HG02840 (cell line): Measurements from ENCODE around the gene NEDD4L.

Experiments
- ATAC-seq: cut with Tn5 transposase; IDR thresholded peaks from one replicate; pipeline ENCODE4 v1.9.1; 2021; ENCODE audit warnings: mild to moderate bottlenecking, moderate library complexity, moderate number of reproducible peaks; ENCODE audit not compliant: unreplicated experiment, low FRiP score

The NEDD4L gene

GRCh38 chr18:58401191-58401590, 357.2 kb downstream of the NEDD4L start:
- no peak for ATAC-seq

GRCh38 chr18:58402247-58402646, 358.2 kb downstream of the NEDD4L start:
- ATAC-seq: no peak

- ATAC-seq: no peak
These were observed 359.1 kb downstream of the NEDD4L start for GRCh38 chr18:58402951-58403702.

- no peak for ATAC-seq
These were observed 359.9 kb downstream of the NEDD4L start for GRCh38 chr18:58403799-58404455.

- no peak for ATAC-seq
These were observed 361.3 kb downstream of the NEDD4L start for GRCh38 chr18:58405107-58405898.

- ATAC-seq: no peak
These were observed 363.2 kb downstream of the NEDD4L start for GRCh38 chr18:58407263-58407648.

DNA sequence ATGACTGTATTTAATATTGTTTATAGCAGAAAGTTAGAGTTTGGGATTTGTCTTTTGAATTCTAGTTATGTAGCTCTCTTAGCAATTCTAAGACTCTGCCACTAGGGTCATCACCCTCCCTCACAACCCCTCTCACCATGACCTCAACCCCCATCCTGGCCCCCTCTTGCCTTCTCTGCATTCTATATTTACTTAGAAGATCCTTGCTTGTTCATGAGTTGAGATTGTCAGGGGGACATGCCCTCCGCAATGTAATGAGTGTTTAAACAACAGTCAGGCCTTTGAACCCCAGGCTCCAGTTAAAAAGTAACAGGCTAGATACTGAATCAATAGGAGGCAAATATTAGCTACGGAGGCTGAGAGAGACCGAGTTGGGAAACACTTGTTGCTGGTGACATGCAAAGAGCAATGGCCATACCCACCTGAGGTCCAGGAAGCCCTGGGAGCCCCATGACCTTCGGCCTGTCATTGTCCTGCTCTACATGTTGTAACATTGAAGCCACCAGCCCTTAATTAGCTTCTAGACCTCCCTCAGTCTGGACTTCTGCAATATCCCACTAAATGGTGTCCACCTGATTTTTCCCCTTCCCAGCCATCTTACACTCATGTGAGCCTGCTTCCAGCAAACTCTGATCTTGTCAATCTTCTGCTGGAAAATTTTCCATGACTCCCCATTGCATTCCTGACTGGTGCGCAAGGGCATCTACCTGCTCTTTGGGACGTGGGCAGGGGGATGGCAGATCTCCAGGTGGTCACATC, 363.8 kb downstream of the NEDD4L start:
- ATAC-seq: no peak

DNA sequence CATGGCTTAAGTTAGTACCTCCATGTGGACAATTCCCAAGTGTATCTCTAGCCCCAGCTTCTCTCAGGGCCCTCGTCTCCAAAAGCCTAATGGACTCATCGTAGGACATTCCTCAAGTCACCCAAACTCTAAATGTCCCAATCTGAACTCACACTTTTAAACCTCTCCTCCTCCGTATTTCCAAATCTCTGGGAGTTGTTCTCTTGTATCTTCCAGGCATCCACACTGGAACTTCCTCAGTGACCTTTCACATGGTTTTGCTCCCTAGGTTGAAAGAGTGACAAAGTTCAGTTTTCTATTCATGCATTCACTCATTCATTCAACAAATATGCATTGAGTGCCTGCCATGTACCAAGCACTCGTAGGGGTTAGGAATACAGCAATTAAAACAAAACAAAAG, 364.6 kb downstream of the NEDD4L start:
- no peak for ATAC-seq

DNA sequence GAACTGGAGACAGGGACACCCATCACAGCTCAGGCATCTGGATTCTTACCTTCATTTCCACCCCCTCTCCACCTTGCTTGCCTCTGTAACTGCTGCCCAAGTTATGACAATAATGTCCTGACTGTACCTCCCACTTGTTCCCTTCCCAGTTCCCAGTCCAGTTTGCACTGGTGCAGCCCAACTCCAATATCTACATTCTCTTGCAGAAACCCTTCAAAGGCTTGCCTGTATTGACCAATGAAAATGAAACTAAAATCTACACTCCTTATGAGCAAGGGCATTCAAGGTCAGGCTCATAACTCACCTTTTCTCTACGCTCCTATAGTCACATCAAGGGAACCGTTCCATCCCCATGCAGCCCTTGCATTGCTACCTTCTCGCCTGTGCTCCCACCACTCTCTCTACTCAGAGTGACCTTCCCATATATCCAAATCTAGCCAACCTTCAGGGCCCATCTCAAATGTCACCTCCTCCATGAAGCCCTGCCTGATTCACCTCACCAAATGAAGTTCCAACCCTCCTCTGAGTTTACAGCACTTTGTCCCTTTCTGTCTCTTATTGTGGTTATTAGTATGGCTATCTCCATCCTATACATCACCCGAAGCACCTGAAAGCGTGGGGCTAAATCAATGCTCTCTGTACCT, 365.9 kb downstream of the NEDD4L start:
- no peak for ATAC-seq

DNA sequence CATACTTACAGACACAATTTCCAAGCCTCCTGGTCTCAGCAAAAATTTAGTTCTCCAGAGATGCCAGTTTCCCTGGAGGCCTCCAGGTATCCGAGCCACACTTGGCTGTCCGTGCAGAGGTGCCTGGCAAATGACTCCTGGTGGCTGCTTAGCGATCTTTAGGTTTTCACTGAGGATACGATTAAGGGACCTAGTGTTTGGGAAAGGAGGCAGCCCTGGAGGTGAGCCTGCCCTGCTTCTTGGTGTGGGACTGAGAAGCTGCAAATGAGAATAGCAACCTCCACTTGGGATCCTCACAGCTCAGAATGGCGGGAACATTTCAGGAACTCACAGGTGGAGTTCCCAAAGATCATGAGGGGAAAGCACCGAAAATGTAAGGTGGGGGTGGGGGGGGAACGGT, 367.3 kb downstream of the NEDD4L start:
- ATAC-seq: no peak

GRCh38 chr18:58412844-58413666, 369.0 kb downstream of the NEDD4L start:
- no peak for ATAC-seq

DNA sequence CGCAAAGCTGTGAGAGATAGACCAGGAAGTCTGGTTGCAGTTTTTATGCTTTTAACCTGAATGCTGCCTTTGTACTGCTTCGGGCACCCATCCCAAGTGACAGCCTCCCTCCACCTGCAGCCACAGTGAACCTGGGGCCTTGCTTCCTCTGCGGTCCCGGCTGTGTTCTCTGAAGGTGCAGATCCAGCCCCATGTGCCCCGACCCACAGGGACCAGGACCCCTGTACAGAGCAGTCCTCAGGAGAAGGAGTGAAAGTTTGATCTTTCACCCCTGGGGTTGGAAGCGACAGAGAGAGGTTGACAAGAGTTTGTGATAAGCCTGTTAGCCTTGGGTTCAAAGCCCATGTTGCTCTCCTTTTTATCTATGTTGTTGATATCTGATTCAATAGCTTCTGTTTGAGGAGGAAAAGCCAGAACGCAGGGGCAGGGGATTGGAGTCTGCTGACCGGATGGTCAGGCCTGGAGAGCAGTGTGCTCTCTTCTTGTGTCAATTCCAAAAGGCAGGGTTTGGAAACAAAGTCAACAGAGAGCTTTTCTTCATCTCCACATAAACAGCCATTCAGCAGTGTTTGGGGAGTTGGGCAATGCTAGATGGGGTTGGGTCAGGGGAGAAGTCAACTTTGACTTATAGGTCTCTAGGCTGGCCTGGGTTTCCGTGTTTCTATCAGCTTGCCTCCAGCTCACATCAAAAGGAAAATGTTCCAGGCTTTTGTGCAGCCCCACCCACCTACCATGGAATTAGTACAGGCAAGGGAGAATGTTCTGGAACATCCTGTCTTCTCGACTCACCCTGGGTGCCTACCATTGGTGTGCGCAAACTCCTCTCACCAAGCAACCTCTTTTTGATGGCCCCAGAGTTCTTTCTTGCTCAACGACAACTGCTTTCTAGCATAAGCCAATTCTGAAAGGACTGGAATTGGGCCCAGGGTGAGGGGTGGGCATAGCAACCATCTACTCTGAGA, 369.9 kb downstream of the NEDD4L start:
- ATAC-seq: no peak

- ATAC-seq: no peak
These were observed 372.1 kb downstream of the NEDD4L start for GRCh38 chr18:58416014-58416703.

- ATAC-seq: no peak
These were observed 373.0 kb downstream of the NEDD4L start for GRCh38 chr18:58416704-58417683.

- no peak for ATAC-seq
These were observed 373.7 kb downstream of the NEDD4L start for GRCh38 chr18:58417752-58418151.

- no peak for ATAC-seq
These were observed 374.3 kb downstream of the NEDD4L start for GRCh38 chr18:58418361-58418760.
